GM19468 (cell line): ENCODE results near the gene DNM3.
"Not testable (repeated sequence)": the region's sequence is repeated elsewhere in the genome, so short reads cannot be mapped to it uniquely, and the experiment has no call there.

Experiments used
- ATAC-seq: cut with Tn5 transposase; IDR thresholded peaks from one replicate; pipeline ENCODE4 v1.9.1; 2021; ENCODE audit warnings: mild to moderate bottlenecking, moderate library complexity, moderate number of reproducible peaks; ENCODE audit not compliant: unreplicated experiment; ENCODE audit errors: extremely low read depth

Gene DNM3

GRCh38 chr1:172421974-172422604 is 580.8 kb downstream of the DNM3 start:
- no peak for ATAC-seq

DNA sequence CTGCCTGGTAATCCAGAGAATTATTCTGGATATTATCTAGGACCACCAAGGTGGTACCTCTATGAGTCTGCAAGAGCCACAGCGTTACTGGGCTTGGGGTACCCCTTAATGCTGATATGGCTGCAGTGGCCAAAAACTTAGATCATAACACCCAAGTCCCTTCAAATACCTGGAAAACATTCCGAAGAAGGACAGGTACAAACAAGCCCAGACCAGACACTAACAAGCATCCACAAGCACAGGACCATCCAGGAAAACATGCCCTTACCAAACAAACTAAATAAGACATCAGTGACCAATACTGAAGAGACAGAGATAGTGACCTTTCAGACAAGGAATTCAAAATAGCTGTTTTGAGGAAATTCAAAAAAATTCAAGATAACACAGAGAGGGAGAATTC is 582.0 kb downstream of the DNM3 start:
- no peak for ATAC-seq

GRCh38 chr1:172425339-172425738 is 584.0 kb downstream of the DNM3 start:
- no peak for ATAC-seq

GRCh38 chr1:172427191-172427590 is 585.9 kb downstream of the DNM3 start:
- no peak for ATAC-seq

- ATAC-seq, result no peak
These were observed 588.2 kb downstream of the DNM3 start for GRCh38 chr1:172429331-172430127.

GRCh38 chr1:172430128-172430454 is 588.8 kb downstream of the DNM3 start:
- ATAC-seq, result no peak

GRCh38 chr1:172431204-172431603 is 589.9 kb downstream of the DNM3 start:
- no peak for ATAC-seq

- no peak for ATAC-seq
These were observed 590.5 kb downstream of the DNM3 start for GRCh38 chr1:172431721-172432192.

GRCh38 chr1:172437183-172437582 is 595.9 kb downstream of the DNM3 start:
- ATAC-seq, result not testable (repeated sequence)

GRCh38 chr1:172442404-172442803 is 601.1 kb downstream of the DNM3 start:
- no peak for ATAC-seq

- ATAC-seq, result no peak
These were observed 601.7 kb downstream of the DNM3 start for GRCh38 chr1:172442843-172443565.

DNA sequence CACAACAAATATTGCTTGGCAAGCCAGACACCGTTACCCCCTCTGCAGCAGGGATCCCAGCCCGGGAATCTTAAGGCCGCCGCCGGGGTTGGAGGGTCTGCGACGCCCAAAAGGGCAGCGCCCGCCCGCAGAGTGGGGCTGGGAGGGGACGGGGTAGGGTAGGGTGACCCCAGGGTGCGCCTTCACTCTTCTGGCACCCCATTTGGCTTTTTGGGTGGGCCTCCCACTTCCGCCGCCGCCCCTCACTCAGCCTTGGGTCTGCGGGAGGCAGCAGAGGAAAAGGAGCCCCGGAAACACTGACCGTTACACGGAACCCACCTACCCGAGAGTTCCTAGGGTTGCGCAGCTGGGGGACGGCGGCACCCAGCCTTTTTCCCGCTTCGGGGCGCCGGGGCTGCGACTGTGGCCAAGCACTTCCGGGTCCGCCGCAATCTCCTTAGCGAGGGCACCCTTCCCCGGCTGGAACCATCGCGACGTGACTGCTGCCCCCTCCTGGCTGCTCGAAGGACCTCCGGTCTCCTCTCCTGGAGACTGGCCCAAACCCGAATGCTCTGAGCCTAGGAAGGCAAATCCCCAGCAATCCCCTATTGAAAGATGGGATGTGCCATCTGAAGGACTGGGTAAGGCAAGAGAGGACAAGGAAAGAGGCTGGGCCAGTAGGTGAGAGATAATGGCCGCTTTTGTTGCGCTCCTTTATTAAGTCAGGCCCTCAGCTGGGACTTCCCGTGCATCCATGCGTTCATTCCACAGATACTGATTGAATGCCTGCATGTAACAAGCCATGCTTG is 602.6 kb downstream of the DNM3 start, which contains the start of gene PIGC:
TSS of gene PIGC (minus strand) at position 404 of the 788 bp plus-strand sequence. CDS start 1,447 bp downstream, outside the sequence.
- ATAC-seq, result peak; percentile 89

- ATAC-seq, result no peak
These were observed 605.2 kb downstream of the DNM3 start for GRCh38 chr1:172446547-172446946.

DNA sequence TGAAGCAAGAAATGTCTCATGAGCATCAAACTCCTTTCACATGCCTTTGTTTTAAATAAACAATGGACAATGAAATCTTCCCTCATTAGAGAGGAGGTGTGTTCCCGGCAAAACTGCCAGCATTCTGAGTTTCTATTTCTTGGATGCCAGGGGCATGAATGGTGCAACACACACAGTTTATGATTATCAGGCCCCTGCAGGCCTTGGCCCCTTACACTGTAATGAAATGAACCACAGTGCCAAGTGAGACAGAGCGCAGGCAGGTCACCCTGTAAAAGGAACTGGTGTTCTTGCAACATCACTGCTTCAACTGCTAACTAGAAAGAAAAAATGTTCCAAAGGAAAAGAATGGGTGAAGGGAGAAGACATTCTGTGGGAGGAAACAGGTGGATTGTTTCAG is 606.3 kb downstream of the DNM3 start:
- ATAC-seq, result no peak

DNA sequence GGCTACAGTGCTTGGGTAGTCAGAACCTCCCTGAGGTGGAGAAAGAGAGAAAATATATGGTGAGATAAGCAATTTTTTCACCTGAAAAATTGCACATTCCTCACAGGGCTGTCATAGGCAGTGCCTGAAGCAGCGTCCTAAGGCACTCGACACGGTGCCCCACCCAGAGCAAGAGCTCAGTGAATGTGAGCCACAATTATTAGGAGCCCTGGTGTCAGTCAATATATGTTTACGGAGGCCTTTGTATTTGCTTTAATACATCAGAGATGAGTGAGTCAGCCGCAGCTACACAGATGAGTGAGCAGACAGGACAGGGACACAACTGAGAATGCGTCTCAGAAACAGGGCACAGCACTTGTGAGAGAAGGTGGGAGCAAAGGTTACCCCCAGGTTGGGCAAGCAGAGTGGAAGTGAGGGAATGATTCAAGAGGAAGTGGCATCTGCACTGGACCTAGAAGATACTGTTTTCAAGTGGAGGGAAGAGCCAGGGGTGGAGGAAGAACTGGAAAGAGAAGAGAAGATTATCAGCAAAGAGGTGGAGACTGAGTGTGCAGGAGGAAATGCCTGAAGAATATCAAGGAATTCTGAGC is 607.8 kb downstream of the DNM3 start:
- ATAC-seq, result no peak

- peak; percentile 91 for ATAC-seq
These were observed 608.6 kb downstream of the DNM3 start for GRCh38 chr1:172449585-172450523.

DNA sequence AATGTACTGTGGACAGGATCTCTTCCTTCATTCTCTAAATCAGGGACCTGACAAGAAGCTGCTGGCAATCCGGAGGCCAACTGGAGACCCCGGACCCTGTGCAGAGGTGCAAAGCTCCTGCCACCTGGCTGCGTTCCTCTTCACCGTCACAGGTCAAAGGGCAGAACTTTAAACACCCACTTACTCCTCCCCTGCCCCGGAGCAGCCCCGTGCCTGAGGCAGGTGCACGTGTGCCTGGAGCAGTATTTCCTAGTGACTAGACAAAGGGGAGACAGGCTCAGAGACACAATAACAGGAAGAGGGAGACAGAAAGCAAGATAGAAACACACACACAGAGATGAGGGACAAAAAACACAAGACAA is 609.2 kb downstream of the DNM3 start:
- no peak for ATAC-seq

DNA sequence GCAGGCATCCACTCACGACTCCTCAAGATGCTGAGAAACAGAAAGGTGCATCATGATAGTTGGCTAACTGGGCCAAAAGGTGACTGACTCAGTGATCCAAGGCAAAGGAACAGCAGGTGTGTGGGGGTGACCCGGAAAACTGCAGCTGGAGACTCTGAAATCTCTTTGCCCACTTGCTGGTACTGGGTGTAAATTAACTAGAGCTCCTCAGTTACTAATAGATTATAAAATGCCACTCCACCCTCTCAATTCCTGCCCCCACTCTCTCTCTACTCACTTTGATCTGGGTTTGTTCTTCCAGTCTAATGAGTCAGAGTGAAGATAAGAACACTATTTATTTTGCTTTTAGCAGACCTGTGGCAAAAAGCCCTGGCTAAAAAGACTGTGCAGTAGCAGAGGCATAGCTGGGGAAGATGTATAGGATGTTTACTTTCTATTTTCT is 609.7 kb downstream of the DNM3 start:
- no peak for ATAC-seq
